Activated CD4-positive, alpha-beta T cell treated with anti-CD3 and anti-CD28 coated beads, Interleukin-2, amount 50 U/mL, for 24 hours (primary cell): Measurements from ENCODE around the gene LGALS8.
A peak's percentile ranks its signal among the peaks of the same experiment; 100 is the strongest.
"Not testable (repeated sequence)": the region's sequence is repeated elsewhere in the genome, so short reads cannot be mapped to it uniquely, and the experiment has no call there.

Source experiments
- DNase-seq, 2 donors: peaks; one replicate each; pipeline ENCODE4 v3.0.0-alpha.2; 2020; ENCODE audit warnings: low read depth in 1 of 2, low spot score in 1 of 2

Gene LGALS8

DNA sequence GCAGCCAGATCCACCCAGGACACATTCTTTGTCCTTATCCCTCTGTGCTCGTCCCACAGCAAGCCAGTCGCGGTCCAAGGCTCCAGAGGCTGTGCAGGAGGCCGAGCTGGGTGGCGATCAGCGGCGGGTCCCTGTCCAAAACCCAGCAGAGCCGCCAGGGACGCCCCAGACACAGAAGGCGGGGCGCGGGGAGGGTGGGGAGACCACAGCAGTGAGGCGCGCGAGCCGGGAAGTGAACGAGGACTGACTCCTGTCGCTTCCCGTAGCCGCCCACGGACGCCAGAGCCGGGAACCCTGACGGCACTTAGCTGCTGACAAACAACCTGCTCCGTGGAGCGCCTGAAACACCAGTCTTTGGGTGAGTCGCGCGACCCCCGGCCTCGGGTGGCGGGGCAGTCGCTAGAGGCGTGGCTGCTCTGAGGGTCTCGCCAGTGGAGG, at the start of gene LGALS8:
Gene LGALS8 (plus strand): TSS at position 279 of the 438 bp plus-strand sequence. CDS start 2,089 bp downstream, outside the sequence.
- peak; percentile 73 to 83 for DNase-seq

DNA sequence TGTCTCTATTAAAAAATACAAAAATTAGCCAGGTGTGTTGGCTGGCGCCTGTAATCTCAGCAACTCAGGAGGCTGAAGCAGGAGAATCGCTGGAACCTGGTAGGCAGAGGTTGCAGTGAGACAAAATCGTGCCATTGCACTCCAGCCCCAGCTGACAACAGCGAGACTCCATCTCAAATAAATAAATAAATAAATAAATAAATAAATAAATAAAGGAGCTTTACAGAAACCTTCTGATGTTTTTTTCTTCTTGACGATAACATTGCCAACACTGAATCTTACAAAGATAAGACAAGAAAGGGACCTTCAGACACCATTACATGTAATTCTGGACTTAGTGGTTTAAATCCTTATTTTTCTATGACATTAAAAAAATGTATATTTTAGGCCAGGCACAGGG, 47.8 kb upstream of the LGALS8 start:
- no peak for DNase-seq

DNA sequence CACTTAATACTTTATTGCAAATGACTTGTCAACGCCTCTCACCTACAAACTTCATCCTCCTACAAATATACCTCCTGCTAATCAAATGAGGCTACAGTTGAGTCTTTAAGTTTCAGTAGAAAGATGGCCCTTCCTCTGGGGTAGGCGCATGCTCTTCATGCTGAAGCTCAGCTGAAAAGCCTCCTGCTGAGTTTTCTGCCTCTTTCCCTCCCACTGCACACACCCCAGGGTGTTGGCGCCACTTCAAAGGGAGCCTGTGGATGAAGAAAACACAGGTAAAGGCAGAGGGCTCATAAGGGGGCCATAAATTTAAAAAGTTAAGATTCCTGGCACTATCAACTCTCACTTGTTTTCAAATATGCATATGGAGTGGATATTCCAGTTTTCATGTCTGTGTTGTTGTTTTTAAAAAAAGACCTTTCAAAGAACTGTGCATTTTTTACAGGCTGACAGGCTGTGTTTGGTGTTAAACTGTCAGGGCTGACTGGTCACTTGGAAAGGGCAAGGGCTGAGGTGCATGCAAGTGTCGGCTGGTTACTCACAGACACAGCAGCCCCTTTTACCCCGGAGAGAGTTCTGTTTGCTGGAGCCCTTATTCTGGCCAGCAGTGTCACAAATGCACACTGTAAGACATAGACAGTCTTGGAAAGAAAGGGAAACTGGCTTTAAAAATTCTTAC, 42.9 kb upstream of the LGALS8 start:
- DNase-seq = no peak

DNA sequence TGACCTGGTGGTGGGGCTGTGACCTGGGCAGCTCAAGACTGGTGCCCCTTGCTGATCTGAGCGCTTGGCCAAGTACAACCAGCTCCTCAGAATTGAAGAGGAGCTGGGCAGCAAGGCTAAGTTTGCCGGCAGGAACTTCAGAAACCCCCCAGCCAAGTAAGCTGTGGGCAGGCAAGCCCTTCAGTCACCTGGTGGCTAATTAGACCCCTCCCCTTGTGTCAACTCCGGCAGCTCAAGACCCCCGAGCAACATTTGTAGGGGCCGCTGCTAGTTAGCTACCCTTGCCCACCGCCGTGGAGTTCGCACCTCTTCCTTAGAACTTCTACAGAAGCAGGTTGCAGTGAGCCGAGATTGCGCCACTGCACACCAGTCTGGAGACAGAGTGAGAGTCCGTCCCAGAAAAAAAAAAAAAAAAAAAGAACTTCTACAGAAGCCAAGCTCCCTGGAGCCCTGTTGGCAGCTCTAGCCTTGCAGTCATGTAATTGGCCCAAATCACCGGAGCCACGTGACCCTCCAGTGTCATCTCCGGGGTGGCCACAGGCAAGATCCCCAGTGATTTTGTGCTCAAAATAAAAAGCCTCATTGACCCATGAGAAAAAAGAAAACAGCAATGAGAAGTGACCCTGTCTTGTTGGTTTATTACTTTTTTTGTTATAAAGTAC, 39.3 kb upstream of the LGALS8 start:
- no peak for DNase-seq

DNA sequence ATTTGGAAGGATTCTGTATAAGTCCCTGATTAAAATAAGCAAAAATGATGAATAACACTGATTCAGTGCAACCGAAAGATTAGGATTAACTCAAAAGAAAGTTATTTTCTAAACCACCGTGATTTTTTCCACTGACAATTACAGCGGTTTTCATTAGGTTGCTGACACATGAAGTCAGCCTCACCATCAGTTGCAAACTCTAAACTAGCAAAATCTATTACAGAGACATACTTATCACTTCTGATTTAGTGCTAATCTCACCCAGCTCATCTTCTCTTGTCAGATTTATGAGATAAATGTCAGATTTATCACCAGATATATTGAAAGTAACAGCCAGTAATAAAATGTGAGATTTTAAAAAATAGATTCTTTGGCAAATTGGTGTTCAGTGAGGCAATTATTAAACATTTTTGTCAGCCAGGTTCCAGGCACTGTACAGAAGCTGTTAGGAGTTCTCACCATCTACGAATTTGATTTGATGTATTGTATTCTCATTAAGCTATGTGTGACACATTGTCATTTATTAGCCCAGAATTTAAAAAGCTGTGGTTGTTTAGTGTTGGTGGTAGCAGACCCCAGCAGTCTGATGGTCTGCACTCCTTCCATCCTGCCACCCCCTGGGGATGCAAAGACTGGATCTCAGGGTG, 37.3 kb upstream of the LGALS8 start:
- DNase-seq = no peak

DNA sequence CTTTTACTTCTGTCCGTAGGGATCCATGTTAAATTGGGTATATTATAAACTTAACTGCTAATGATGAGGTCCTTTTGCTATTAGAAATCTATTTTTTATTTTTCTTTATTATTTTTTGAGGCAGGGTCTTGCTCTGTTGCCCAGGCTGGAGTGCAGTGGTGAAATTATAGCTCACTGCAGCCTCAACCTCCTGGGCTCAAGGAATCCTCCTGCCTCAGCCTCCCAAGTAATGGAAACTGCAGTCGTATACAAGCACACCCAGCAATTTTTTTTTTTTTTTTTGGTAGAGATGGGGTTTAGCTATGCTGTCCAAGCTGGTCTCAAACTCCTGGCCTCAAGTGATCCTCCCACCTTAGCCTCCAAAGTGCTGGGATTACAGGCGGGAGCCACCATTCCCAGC, 34.6 kb upstream of the LGALS8 start:
- DNase-seq = not testable (repeated sequence)

DNA sequence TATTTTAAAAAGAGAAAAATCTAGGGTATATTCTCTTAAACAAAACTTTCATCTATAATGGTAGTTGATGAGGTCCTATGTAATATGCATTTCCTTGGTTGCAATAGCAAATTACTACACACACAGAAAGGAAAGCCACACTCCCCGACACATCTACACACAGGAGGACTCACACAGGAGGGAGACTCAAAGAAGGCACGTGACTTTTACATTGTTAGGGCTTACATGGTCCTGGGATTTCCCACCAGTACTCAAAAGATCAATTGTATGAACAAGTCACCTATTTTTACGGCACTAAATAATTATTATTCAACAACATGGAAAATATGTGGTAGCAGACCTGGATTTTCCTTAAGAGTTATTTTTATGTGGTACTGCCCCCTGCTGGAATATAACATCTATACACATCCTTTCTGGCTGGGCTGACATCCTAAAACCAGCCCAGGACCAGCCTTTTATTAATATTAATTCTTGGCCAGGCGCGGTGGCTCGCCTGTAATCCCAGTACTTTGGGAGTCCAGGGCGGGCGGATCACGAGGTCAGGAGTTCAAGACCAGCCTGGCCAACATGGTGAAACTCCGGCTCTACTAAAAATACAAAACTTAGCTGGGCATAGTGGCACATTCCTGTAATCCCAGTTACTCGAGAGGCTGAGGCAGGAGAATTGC, 33.9 kb upstream of the LGALS8 start:
- DNase-seq = no peak

DNA sequence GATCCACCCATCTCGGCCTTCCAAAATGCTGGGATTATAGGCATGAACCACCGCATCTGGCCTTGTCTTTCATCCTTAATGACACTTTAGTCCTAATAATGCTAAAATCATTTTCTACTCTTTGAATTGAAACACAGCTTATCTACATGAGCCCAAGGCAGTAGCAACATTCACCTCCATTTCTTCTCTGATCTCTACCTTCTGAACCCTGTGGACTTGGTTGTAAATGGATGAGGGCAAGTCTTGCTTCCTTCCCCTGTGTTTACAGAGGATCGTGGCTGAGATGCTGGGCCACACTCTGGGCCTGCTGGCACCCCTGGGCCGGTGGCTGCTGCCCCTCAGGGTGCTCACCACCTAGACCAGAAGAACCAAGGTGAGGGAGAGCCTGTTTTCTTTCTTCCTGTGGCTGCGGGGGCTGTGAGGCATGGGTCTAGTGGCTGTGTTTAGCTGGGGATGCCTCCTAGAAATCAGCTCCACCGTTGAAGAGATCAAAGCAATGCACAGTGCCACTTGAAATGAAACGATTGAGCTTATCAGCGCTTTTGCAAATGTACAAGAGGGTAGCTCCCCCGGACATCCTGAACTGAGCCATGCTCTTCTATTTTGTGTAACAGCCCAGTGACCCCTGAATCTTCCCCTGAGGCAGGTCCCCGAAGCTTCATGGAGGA, 32.2 kb upstream of the LGALS8 start:
- no peak for DNase-seq

DNA sequence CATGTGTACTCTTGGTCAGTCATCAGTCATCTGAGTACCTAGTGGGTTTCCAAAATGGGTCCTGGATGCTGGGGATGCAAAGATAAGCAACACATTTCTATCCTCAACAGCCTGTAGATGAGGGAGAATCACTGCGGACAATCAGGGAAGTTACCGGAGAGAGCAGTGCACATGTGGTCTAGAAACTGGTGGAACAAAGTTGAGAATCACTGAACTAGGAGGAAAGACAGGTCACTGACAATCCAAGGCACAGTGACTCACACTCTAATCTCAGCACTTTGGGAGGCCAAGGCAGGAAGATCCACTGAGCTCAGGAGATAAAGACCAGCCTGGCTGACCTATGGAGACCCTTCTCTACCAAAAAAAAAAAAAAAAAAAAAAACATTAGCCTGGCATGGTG, 31.4 kb upstream of the LGALS8 start:
- DNase-seq = no peak

DNA sequence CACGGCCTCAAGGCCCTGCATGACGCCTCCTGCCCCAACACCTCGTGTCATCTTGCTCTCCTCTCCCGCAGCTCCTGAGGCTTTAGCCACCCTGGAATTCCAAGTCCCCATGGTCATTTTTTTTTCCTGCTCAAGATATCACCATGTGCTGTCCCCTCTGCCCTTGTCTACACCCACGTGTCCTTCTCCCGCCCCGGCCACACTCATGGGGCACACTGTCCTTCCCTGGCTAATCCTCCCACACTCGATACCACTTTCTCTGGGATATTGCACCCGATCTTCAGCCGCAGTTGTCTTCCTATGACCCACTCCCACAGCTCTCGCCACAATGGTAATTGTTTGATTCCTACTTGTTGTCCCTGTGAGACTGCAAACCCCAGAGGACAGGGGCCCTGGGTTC, 29.7 kb upstream of the LGALS8 start:
- no peak for DNase-seq

DNA sequence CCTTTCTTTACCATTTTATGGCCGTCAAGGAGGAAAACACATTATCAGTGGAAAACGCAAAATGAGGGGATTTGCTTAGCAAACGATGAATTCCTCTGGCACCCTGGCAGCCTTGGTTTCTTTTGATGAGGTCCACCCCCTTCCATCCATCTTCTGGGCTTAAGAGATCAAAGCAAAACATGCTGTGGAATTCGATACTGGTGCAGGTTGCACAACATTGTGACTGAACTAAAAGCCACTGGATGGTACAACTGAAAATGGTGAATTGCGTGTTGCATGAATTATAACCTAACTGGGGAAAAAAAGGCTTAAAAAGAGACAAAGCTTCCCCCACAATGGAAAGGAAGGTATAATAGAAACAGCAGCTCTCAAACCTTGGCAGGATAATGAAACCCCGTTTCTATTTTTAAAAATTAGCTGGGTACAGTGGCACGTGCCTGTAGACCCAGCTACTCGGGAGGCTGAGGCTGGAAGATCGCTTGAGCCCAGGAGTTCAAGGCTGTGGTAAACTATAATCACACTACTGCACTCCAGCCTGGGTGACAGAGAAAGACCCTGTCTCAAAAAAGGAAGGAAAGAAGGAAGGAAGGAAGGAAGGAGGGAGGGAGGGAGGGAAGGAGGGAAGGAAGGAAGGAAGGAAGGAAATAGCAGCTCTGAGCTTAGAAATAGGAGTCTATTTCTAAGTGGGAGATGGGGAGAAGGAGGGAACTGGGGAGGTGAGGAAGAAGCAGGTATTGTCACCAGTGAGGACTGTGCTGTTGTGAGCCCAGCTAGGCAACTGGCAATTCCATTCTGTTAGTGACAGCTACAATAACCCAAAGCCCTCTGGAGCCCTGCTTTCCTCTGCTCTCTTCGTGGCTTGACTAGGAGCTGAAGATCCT, 29.0 kb upstream of the LGALS8 start:
- no peak for DNase-seq

DNA sequence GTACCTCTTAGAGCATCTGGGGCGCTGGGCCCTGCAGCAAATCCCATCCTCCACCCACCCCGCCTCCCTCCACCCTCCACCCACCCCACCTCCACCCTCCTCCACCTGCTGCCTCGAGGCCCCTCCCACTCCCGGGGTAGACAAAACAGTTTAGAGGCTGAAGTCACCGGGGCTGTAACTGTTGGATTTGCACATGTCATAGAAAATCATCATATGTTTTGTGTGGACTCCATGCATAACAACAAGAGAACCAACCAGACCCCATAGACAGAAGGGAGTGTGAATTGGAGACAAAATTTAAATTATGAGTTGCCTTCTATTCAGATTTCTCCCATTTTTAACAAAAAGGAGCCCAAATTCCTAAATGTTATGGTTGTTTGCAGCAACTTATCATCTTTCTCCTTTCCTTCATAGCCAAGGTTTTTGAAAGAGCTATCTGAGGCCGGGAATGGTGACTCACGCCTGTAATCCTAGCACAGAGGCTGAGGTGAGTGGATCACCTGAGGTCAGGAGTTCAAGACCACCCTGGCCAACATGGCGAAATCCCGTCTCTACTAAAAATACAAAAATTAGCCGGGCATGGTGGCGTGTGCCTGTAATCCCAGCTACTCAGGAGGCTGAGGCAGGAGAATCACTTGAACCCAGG, 28.2 kb upstream of the LGALS8 start:
- DNase-seq = no peak

DNA sequence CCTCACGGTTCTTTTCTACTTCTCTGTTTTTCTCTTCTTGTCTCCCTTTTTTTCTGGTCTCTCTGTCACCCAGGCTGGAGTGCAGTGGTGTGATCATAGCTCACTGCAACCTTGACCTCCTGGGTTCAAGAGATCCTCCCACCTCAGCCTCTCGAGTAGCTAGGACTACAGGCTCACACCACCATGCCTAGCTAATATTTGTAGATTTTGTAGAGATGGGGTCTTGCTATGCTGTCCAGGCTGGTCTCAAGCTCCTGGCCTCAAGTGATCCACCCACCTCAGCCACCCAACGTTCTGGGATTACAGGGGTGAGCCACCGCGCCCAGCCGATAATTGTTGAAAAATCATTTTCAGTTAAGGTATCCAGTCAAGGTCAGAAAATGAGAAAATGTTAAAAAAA, 25.9 kb upstream of the LGALS8 start:
- DNase-seq = no peak

DNA sequence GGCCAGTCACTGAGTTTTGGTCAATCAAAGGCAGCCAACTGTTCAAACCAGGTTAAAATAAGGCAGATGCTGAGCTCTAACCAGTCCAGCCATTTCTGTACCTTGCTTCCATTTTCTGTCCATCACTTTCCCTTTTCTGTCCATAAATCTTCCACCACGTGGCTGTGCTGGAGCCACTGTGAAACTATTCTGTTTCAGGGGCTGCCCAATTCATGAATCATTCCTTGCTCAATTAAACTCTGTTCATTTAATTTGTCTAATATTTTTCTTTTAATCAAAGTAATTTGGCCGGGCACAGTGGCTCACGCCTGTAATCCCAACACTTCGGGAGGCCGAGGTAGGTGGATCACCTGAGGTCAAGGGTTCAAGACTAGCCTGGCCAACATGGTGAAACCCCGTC, 22.7 kb upstream of the LGALS8 start:
- no peak for DNase-seq

DNA sequence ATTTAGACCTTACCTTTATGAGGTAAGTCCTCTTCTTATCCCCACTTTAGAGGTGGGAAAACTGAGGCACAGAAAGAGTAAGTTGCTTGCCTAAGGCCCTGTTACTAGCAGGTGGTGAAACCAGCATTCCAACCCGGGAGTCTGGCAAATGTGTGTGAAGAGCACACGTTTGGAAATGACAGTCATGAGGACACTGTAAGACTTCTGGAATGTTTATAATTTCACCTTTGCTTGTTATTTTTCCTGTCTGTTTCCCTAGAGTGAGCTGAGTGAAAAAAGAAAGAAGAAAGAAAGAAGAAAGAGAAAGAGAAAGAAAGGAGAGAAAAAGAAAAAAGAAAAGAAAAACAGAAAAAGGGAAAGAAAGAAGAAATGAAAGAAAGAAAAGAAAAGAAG, 21.2 kb upstream of the LGALS8 start:
- no peak for DNase-seq

DNA sequence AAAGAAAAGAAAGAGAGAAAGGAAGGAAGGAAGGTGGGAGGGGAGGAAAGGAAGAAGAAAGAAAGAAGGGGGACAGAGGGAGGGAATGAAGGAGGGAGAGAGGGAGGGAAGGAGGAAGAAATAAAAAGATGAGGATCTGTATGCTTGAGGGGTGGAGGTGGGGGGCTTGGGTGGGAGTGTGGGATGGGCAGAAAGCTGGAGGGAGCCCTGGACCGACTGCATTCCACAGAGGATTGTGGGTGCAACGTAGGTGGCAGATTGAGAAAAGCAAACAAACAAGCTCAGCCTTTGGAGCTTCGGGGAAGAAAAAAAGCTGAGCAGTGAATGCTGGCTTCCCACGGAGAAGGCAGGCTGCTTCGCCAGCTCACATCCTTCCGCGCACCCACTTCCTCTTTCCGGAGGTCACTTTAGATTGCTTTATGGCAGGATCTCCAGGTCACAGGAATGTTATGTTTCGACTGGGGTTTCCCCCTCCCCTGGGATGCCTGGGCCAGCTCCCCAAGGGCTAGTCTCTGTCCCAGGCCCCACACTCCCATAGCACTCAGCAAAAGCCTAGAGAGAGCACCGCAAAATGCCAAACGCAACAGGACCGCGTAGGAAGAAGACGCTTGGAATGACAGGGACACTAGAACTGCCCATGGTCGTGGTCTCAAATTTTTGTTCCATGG, 20.7 kb upstream of the LGALS8 start:
- no peak for DNase-seq

DNA sequence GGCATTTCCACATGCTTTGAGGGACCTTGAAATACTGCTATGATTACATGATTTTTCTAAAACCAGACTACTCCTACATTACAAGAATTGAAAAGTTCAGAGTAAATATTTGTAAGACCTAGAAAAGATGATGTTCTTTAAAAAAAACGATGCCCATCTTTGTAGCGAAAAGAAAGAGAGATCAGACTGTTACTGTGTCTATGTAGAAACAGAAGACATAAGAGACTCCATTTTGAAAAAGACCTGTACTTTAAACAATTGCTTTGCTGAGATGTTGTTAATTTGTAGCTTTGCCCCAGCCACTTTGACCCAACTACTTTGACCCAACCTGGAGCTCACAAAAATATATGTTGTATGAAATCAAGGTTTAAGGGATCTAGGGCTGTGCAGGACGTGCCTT, 19.4 kb upstream of the LGALS8 start:
- not testable (repeated sequence) for DNase-seq

DNA sequence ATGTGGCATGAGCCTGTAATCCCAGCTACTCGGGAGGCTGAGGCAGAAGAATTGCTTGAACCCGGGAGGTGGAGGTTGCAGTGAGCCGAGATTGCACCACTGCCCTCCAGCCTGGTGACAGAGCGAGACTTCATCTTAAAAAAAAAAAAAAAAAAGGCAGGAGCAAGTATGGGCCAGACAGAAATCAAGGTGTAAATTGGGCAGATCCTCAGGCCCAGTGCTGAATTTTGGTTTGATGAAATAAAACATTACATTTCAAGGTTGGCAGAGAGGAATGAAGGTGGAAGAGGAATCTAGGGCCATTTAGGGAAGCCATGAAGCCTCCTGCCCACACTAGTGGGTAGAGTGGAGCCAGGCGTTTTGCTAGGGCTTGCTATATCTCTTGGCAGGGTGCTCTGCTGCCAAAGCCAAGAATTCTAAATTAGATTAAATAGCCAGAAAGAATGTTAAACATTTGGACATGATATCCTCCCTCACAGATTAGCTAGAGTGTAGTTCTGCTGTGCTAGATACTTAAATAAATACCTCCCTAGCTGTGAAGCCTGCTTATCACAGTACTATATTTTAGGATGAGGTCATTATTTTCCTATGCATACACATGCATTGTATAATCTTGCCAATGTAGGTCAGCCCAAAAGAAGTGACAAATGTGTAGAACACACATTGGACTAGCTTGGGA, 16.6 kb upstream of the LGALS8 start:
- DNase-seq = no peak

DNA sequence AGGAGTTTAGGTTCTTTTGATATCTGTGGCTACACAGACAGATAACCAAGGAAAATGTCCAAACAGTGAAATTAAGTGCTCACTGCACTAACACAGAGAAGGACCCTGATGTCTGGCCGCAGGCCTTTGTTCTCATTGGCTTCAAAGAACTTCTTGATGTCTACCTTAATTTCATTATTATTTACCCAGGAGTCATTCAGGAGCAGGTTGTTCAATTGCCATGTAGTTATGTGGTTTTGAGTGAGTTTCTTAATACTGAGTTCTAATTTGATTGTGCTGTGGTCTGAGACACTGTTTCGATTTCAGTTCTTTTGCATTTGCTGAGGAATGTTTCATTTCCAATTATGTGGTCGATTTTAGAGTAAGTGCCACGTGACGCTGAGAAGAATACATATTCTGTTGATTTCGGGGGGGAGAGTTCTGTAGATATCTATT, 15.2 kb upstream of the LGALS8 start:
- DNase-seq = no peak
